Suprapubic skin (tissue), 4 donors: ENCODE data around the gene DDA1. TPM values are rescaled to one million over a fixed set of nuclear protein-coding genes. Genes with fewer than 3 reads are reported as not detected.

Source experiments
- DNase-seq, 2 donors: peaks; one replicate each; pipeline ENCODE4 v3.0.0-alpha.2; 2019; ENCODE audit warnings: low spot score in 2 of 2
- H3K27ac ChIP-seq: fragments of 200-600 bp; sonication (generic); one replicate; pipeline ENCODE4 v1.5.1; 2019
- H3K27me3 ChIP-seq: fragments of 200-600 bp; sonication (generic); one replicate; pipeline ENCODE4 v1.5.1; 2019
- H3K36me3 ChIP-seq: fragments of 200-600 bp; sonication (generic); one replicate; pipeline ENCODE4 v1.5.1; 2019
- H3K4me1 ChIP-seq: fragments of 200-600 bp; sonication (generic); one replicate; pipeline ENCODE4 v1.5.1; 2019
- H3K4me3 ChIP-seq: fragments of 200-600 bp; sonication (generic); one replicate; pipeline ENCODE4 v1.5.1; 2019; ENCODE audit warnings: mild to moderate bottlenecking
- H3K9me3 ChIP-seq: fragments of 200-600 bp; sonication (generic); one replicate; pipeline ENCODE4 v1.5.1; 2019
- EP300 ChIP-seq: sonication (generic); formaldehyde crosslinking; IDR thresholded peaks from one replicate; pipeline ENCODE4 v1.6.1; 2017; ENCODE audit warnings: antibody characterized with exemption
- POLR2A ChIP-seq, 2 donors: fragments of 450-650 bp; IDR thresholded peaks; one replicate each; pipeline ENCODE4 v1.6.1; 2017; ENCODE audit warnings: antibody characterized with exemption in 2 of 2, mild to moderate bottlenecking in 2 of 2, moderate library complexity in 2 of 2
- POLR2AphosphoS5 ChIP-seq, 3 donors: sonication (generic); formaldehyde crosslinking; IDR thresholded peaks; one replicate each; pipeline ENCODE4 v1.6.1; 2017; ENCODE audit warnings: antibody characterized with exemption in 3 of 3
- WGBS: methylation state at CpG from one replicate; pipeline ENCODE4 v1.1.5; 2018; 5-methylcytosine and 5-hydroxymethylcytosine counted together
- total RNA-seq, 4 donors: library from RNA; depleted of rRNA; stranded (reverse); fragments of >200 nt; gene quantifications; one replicate each; pipeline ENCODE4 v1.1.0, GENCODE V29; 2016
- TF ChIP-seq, protein P1 (sequence below), 2 donors: fragments of 200-600 bp in 1 of 2; fragments of 450-650 bp in 1 of 2; sonication (generic) in 1 of 2; IDR thresholded peaks; one replicate each; pipeline ENCODE4 v1.5.1; 2016 to 2019; ENCODE audit warnings: antibody characterized with exemption in 2 of 2, mild to moderate bottlenecking in 1 of 2, moderate library complexity in 1 of 2

Gene DDA1
- total RNA-seq, 4 donors from 2014 or later: 17.9 to 35.2 (median 22.8) TPM

DNA sequence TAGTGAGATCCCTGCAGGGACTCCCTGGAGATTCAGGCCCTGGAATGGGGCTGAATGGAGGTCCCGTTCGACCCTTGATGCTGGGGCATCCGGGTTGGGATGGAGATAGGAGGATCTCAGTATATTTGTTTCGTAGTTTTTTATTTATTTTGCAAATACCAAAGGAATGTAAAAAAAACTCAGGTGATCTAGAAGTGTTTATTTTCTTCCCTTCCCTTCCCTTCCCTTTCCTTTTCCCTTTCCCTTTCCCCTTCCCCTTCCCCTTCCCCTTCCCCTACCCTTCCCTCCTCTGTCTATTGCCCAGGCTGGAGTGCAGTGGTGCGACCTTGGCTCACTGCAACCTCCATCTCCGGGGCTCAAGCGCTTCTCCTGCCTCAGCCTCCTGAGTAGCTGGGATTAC, 32.5 kb downstream of the DDA1 start:
- Histone ChIP-seq H3K4me3 (no peak overlapping the region), H3K36me3 (peaks cover 12% of the 10 kb centered on the region), H3K27ac (no peak overlapping the region), H3K9me3 (no peaks in the 10 kb centered on the region), H3K27me3 (no peaks in the 10 kb centered on the region), H3K4me1 (peaks cover 27% of the 10 kb centered on the region)
- TF ChIP-seq POLR2A (IDR thresholded peaks at IDR 0.05) (no peak), EP300 (no peak), POLR2AphosphoS5 (IDR thresholded peaks at IDR 0.05) (no peak)
- TF ChIP-seq, protein P1, sequence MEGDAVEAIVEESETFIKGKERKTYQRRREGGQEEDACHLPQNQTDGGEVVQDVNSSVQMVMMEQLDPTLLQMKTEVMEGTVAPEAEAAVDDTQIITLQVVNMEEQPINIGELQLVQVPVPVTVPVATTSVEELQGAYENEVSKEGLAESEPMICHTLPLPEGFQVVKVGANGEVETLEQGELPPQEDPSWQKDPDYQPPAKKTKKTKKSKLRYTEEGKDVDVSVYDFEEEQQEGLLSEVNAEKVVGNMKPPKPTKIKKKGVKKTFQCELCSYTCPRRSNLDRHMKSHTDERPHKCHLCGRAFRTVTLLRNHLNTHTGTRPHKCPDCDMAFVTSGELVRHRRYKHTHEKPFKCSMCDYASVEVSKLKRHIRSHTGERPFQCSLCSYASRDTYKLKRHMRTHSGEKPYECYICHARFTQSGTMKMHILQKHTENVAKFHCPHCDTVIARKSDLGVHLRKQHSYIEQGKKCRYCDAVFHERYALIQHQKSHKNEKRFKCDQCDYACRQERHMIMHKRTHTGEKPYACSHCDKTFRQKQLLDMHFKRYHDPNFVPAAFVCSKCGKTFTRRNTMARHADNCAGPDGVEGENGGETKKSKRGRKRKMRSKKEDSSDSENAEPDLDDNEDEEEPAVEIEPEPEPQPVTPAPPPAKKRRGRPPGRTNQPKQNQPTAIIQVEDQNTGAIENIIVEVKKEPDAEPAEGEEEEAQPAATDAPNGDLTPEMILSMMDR (IDR thresholded peaks at IDR 0.05): no peak
- 79% methylated on average over 7 of the region's 7 CpGs for WGBS
- DNase-seq: no peak

DNA sequence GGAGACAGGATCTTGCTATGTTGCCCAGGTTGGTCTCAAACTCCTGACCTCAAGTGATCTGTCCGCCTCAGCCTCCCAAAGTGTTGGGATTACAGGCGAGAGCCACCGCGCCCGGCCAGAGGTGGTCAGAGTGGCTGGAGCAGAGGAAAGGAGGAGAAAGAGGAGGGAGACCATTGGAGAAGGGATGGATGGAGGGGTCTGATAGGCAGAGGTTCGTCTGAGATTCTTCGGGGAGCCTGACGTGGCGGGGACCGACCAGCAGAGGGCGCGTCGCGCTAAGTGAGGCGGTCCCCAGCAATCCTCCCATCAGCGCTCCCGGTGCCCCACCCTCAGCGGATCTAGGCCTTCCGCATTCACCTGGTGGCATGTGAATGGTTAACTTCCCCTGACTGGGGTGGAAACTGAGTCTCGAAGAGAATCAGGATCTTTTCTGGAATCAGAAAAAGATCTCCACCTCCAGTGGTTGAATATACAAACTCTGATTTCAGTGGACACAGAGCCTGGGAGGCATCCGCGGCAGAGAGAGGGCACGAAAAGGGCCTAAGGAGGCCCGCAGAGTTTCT, 36.8 kb downstream of the DDA1 start:
- 16% methylated on average over 23 of the region's 24 CpGs for WGBS
- peaks cover 7% of the 10 kb centered on the region for H3K36me3 ChIP-seq
- peak overlapping the region; percentile 72 for H3K27ac ChIP-seq
- H3K4me1 ChIP-seq: peaks cover 35% of the 10 kb centered on the region
- TF ChIP-seq, protein P1 (IDR thresholded peaks at IDR 0.05): peak; percentile 94 to 96
- TF ChIP-seq POLR2AphosphoS5 (IDR thresholded peaks at IDR 0.05): no peak
- DNase-seq: peak in 1 of 2 donors; percentile 78
- H3K27me3 ChIP-seq: no peaks in the 10 kb centered on the region
- no peak overlapping the region for H3K4me3 ChIP-seq
- H3K9me3 ChIP-seq: no peaks in the 10 kb centered on the region

DNA sequence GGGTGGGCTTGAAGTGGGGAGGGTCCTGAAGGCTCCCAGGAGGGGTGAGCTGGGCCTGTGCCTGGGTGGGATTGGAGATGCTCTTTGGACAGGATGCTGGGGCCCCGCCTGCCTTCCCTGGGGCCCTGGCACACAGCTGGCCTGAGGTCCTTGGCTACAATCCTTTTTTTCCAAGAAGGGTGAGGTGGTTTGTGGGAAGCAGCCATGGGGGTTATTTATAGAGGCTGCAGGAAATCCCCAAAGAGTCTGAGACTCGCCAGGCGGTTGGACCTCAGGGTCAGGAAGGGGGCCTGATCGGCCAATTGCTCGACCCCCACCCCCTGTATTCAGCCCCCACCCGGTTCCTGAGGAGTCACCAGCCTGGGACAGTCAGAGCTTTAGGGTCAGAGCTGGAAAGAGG, 38.0 kb downstream of the DDA1 start:
- H3K36me3 ChIP-seq: peaks cover 2% of the 10 kb centered on the region
- H3K27me3 ChIP-seq: peaks cover 7% of the 10 kb centered on the region
- peak overlapping the region; percentile 72 for H3K27ac ChIP-seq
- TF ChIP-seq POLR2AphosphoS5 (IDR thresholded peaks at IDR 0.05): no peak
- TF ChIP-seq POLR2A (IDR thresholded peaks at IDR 0.05): no peak
- TF ChIP-seq, protein P1 (IDR thresholded peaks at IDR 0.05): no peak
- TF ChIP-seq EP300: no peak
- H3K9me3 ChIP-seq: no peaks in the 10 kb centered on the region
- 16% methylated on average over 6 of the region's 6 CpGs for WGBS
- DNase-seq: peak in 1 of 2 donors; percentile 56
- peaks cover 35% of the 10 kb centered on the region for H3K4me1 ChIP-seq
- H3K4me3 ChIP-seq: no peak overlapping the region

DNA sequence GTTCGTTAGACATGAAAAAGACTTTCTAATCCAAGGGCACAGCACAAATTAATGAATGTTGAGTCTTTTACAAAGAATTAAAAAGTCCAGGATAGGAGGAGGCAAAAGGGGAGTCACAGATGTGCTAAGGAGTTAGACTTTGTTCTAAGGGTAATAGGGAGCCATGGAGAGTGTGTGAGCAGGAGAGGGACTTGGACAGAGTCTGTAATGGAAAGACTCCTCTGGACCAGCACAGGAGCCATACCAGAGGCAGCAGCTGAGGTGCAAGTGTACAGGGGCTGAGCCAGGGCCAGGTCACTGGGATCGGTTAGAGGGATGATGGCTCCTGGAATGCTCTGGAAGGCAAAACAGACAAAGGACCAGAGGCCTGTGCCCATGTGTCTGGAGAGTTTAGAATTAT, 38.5 kb downstream of the DDA1 start:
- TF ChIP-seq EP300 (no peak), POLR2A (IDR thresholded peaks at IDR 0.05) (no peak)
- Histone ChIP-seq H3K27ac (peak overlapping the region; percentile 72), H3K9me3 (no peaks in the 10 kb centered on the region), H3K4me3 (no peak overlapping the region), H3K4me1 (peaks cover 35% of the 10 kb centered on the region), H3K27me3 (peaks cover 7% of the 10 kb centered on the region), H3K36me3 (no peaks in the 10 kb centered on the region)
- WGBS: 59% methylated on average over 2 of the region's 2 CpGs
- DNase-seq: no peak

DNA sequence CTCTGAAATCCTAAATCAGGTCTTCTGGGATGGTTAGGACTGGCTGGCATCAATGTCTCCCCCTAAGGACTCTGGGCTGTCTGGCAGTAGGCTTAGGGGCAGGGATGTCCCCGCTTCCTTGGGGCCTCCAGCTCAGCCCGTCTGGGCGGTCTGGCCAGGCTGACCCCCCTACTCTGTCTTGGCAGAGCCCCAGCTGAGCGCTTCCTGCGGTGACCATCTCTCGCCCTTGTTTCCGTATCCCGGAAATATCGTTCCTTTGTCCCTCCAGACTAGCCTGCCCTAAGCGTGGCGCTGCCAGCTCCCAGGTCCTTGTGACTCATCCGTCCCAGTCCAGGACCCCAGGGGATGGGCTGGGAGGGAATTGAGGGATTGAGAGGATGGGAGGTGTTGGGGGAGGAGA, 39.3 kb downstream of the DDA1 start:
- Histone ChIP-seq H3K27ac (peak overlapping the region; percentile 72), H3K4me3 (no peak overlapping the region), H3K4me1 (peaks cover 35% of the 10 kb centered on the region), H3K27me3 (peaks cover 7% of the 10 kb centered on the region), H3K9me3 (no peaks in the 10 kb centered on the region), H3K36me3 (no peaks in the 10 kb centered on the region)
- WGBS: 3% methylated on average over 12 of the region's 12 CpGs
- DNase-seq: peak in 1 of 2 donors; percentile 77
- TF ChIP-seq, protein P1 (IDR thresholded peaks at IDR 0.05): no peak
- peak in 2 of 3 donors; percentile 43 to 57 for TF ChIP-seq POLR2AphosphoS5 (IDR thresholded peaks at IDR 0.05)
